GM21619 (cell line): ENCODE measurements around the gene TBK1.
"Not testable (repeated sequence)": the region's sequence is repeated elsewhere in the genome, so short reads cannot be mapped to it uniquely, and the experiment has no call there.

Source experiments
- ATAC-seq: cut with Tn5 transposase; IDR thresholded peaks from one replicate; pipeline ENCODE4 v1.9.1; 2021; ENCODE audit not compliant: unreplicated experiment

TBK1 gene

DNA sequence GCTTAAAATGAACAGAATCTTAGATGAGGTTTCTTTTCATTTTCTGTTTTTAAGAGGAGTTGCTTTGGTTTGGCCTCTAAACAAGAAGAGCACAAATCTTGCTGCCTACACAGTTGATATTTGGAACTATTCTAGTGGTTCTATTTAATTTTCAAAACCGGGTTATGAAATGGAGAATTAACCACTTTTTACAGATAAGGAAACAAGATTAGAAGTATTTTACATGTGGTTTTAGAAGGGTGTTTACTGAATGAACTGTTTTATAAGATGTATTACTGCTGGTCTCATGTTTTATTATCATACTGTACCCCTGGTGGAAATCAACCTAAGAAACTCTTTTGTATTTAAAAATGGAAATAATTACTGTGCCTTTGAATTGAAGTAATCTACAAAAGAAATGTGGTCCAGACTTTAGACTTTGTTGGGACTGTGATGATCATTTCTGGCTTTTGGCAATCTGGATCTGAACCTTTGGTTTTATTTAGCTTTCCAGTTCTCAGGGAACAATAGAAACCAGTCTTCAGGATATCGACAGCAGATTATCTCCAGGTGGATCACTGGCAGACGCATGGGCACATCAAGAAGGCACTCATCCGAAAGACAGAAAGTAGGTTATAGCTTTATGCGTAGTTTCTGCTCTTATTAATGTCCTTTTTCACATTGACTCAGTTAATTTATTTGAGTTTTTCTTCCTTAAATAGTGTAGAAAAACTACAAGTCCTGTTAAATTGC, 43.2 kb downstream of the TBK1 start:
- ATAC-seq, result no peak

DNA sequence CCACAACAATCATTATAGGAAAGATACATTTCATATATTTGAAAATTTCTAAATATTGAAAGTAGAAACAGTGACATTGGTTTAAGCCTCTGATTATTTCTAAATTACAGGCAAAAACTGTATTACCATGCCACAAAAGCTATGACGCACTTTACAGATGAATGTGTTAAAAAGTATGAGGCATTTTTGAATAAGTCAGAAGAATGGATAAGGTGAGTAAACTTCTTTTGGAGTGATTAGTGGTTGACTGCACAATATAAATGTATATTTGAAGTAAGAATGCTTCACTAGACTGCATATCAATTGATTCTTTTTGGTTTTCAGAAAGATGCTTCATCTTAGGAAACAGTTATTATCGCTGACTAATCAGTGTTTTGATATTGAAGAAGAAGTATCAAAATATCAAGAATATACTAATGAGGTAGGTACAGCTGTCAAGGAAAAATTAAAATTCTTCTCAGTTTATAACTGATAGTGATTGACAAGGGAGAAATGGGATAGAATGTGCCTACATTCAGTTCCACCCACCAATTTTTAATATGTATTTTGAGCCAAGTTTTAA, 45.0 kb downstream of the TBK1 start:
- no peak for ATAC-seq

DNA sequence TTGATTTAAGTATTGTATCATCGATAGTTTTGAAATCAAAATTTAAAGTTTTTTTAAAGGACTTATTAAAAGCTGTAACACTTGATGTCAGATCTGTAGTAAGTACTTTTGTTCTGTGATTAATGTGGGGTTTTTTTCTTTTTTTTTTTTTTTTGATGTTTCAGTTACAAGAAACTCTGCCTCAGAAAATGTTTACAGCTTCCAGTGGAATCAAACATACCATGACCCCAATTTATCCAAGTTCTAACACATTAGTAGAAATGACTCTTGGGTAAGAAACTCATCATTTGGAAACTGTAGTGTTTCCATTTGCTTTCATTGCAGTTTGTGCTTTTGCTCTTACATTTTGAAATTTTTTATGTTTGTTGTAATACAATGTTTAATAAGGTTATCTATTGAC, 45.6 kb downstream of the TBK1 start:
- ATAC-seq, result no peak

DNA sequence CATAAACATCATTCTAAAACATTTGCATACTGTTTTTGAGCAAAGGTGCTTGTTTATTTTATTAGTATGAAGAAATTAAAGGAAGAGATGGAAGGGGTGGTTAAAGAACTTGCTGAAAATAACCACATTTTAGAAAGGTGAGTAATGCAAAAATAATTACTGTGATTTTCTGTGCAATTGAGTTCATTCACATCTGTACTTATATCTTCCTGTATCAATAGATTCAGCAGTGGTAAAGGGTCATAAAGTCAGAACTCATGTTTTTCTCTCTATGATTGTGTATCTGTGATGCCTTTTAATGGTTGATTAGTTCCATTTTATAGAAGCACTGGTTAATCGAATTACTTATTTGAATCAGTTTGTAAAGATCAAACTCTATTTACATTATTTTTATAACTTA, 46.0 kb downstream of the TBK1 start:
- no peak for ATAC-seq

DNA sequence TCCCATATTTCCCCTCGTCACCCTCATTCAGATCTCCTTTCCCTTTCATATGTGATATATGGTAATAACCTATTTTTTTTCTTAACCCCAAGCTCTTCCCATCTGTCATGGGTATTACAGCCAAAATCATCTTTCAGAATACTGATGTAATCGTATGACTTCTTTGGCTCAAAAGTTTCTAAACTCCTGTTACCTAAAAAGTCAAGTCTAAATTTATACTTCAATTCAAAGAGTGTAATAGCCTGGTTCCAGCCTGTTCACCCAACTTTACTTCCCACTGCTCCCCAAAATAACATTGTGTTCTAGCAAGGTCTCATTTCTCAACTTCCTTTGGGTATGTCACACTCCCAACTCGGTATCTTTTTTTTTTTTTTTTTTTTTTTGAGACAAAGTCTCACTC, 48.5 kb downstream of the TBK1 start:
- no peak for ATAC-seq

DNA sequence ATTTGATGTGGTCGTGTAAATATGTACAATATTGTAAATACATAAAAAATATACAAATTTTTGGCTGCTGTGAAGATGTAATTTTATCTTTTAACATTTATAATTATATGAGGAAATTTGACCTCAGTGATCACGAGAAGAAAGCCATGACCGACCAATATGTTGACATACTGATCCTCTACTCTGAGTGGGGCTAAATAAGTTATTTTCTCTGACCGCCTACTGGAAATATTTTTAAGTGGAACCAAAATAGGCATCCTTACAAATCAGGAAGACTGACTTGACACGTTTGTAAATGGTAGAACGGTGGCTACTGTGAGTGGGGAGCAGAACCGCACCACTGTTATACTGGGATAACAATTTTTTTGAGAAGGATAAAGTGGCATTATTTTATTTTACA, 49.6 kb downstream of the TBK1 start:
- no peak for ATAC-seq

DNA sequence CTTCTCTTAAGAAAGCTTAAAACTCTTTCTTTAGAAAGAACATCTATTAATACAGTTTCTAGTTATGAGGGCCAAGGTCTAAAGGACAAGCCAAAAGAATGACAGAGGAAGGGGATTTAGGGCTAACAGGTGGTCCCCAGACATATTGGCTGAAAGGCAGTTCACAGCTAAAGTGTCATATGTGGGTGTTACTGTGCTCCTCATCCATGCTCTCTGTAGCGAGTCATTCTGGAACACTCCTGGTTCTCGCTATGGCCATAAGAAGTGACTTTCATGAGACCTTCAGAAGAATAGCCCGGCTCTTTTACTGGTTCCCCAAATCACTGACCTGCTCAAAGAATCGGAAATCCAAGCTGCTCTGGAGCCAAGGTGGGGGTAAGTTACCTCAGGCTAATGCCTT, 55.0 kb downstream of the TBK1 start:
- ATAC-seq, result no peak

DNA sequence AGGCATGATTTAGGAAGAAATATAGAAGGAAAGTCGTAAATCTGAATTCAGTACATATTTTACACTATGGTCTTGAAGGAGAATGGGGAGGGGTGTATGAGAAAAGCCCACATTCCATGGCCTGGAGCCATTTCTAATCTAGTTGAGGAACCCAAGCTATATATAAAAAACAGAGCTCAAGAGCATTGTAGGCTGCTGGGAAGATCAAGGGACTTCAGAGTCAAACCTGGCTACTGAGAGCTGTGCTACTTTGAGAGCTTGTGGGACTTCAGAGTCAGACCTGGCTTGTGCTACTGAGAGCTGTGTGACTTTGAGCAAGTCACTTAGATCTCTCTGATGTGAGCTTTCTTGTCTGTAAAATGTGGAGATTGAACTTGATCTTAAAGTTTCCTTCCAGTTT, 58.7 kb downstream of the TBK1 start:
- ATAC-seq, result no peak

DNA sequence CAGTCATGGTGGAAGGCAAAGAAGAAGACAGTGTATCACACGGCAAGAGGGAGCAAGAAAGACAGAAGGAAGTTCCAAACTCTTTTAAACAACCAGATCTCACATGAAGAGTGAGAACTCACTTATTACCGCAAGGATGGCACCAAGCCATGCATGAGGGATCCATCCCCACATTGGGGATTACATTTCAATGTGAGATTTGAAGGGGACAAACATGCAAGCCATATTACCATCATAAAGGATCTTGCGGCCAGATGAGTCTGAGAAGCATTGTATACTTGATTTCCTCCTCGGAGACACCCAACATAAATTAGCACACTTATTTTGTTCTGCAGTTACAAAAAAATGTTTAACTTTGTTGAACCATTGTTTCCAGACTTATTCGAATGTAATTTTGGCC, 66.5 kb downstream of the TBK1 start:
- ATAC-seq, result no peak

DNA sequence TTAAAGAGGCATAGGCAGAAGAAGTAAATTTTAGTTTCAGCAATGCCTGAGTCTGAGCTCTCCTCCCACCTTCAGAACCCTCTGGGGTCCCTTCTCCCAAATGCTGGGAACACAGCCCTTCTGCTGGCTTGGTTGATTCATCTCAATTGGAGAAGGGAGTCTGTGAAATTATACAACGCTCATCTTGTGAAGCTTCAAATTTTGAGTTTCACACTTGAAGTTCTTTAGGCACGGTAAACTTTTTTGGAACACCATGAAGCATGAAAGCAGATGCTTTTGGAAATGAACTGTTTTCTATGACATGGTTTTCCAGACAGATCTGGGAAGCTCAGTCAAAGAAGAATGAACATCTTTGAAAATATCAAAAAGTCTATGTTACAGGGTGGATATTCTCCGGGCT, 69.9 kb downstream of the TBK1 start:
- no peak for ATAC-seq

DNA sequence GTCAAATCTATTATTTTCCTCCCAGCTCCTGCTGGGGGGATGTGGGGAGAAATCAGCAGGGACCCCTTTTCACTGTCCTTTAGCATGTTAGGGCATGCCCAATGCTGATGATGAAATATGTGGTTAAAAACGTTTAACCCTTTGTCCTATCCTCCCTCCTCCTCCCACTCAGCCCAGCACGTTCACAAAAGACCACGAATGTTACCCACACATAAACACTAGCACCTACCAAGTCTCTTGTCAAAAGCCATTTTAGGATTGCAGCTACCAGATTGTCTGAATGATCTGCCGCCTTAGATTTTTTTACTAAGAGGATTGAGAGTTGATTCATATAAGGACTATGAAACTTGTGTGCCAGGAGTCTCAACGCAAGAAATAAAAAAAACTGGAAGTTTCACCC, 70.4 kb downstream of the TBK1 start:
- no peak for ATAC-seq

DNA sequence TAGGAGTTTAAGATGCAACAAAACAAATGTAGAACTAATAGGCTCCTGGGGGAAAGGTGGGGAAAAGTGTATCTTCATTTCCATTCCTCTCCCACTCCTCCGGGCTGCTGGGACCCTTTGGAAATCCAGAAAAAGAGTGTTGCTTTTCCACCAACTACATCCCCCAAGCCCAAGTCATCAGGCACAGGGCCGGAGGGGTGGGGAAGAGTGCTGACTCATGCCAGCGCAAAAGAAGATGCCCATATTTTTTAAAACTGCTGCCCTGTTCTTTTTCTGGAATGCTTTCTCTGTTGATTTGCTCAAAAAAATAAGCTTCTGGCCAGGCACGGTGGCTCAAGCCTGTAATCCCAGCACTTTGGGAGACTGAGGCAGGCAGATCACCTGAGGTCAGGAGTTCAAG, 70.9 kb downstream of the TBK1 start:
- no peak for ATAC-seq

DNA sequence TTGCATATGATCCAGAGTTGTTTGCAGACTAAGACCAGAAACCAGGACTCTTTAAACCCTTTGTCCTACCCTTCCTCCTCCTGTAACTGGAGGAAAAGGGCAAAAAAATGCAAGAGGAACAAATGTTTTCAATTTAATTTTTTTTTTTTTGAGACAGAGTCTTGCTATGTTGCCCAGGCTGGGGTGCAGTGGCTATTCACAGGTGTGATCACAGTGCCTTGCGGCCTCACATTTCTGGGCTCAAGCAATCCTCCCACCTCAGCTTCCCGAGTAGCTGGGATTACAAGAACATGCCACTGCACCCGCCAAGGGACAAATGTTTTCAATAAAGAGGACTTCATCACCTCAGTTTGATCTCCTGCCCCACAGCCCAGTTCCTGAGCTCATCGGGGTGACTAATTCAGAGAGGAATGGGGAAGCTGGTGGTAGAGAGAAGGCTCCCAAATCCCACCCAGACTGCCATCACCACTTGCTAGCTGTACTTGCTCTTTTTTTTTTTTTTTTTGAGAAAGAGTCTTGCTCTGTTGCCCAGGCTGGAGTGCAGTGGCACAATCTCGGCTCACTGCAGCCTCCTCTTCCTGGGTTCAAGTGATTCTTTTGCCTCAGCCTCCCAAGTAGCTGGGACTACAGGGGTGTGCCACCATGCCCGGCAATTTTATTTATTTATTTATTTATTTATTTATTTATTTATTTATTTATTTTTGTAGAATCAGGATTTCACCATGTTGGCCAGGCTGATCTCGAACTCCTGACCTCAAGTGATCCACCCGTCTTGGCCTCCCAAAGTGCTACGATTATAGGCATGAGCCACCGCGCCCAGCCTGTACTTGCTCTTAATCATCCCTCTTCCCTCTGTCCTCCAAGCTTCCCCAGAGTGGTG, 71.9 kb downstream of the TBK1 start:
- ATAC-seq, result not testable (repeated sequence)

DNA sequence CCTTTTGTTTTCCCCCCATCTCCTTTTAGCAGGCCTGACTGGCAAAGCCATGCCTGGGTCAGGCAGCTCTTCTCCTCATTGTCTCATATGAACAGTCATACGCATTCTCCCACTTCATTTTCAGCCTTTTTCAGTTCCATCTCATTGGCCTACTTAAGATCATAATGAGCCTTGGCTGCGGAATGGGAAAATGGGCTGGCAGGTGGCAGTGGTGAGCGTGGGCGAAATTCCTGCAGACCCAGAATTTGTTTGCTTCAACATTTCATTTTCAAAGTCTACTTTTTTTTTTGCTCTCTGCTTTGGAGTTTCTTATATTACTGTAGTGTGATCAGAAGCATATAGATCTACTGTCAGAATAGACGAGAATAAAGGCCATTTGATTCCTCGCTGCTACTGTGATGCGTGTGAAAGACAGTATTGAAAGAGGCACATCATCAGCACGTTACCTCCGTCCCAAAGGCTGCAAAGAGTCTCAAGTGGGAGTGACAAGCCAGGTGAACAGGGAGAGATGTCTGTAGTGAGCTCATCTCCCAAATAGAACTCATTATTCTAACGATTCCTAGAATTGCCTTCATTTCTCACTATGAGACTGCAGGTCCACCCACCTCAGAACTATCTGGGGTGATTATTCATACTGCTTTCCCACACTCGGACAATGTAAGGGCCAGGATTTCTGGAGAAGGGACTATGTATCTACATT, 73.7 kb downstream of the TBK1 start:
- no peak for ATAC-seq

DNA sequence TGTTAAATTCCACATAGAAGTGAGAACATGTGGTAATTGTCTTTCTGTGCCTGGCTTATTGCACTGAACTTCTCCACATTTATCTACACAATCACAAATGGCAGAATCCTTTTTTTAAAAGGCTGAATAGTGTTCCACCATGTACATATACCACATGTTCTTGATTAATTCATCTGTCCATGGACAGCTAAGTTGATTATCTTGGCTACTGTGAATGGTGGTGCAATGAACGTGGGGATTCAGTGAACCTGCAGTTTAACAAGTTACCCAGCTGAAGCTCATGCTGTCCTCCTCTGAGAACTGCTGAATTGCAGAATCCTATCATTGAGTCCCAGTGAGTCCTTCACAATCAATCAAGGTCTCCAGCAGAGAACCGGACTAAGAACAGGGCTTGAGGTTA, 74.9 kb downstream of the TBK1 start:
- ATAC-seq, result no peak

DNA sequence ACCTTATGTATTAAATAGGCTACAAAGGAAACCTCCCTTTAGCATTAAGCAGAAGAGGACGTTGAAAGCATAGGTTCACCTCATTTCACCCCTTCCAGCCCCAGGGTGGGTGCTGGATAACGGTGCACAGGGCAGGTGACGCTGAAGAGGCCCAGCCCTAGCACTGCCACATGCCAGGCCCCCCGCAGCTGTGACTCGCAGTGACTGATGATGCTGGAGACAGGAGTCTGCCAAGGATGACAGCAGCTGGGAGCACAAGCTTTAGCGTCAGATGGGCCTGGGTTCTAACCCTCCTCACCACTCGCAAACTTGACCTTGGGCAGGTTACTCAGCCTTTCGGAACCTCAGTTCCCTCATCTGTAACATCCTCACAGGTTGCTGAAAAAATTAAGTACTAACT, 76.7 kb downstream of the TBK1 start:
- ATAC-seq, result no peak

DNA sequence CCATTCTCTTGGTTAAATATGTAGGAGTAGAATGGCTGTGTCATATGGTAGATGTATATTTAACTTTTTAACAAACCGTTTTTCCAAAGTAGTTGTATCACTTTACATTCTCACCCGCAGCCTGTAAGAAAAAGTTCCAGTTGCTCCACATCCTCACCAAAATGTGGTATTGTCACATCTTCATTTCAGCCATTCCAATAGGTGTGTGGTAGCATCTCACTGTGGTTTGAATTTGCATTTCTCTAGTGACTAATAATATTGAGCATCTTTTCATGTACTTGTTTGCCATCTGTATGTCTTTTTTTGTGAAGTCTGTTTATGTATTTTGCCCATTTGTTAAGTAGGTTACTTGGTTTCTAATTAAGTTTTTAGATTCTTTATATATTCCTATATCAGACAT, 78.6 kb downstream of the TBK1 start:
- ATAC-seq, result no peak

DNA sequence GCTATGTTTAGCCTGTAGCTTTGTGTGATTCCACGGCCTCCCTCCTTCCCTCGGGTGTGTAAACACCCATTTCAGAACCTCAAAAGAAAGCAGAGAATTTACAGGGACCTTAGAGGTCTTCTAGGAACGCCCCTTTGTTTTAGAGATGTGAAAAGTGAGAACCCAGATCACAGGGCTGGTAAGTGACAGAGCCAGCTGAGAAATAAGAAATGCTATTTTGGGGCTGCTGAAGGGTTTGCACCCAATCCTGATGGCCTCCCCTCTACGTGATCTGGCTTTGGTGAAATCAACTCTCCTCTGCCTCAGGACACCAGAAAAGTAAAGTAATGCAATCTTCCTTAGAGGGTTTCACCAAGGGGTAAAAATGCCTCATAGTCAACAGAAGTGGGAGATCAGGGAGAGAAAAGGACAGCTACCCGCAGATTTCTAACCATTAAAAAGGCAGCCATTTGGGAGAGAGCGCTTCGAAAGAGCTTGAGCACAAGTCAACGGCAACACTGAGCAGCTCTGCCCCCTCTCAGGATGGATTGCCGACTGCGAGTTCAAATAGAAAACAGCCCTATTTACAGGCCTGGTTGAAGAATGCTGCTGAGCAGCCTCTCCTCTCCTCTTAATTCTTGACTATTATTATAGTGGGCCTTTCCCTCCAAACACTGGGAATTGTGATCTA, 79.9 kb downstream of the TBK1 start:
- no peak for ATAC-seq

DNA sequence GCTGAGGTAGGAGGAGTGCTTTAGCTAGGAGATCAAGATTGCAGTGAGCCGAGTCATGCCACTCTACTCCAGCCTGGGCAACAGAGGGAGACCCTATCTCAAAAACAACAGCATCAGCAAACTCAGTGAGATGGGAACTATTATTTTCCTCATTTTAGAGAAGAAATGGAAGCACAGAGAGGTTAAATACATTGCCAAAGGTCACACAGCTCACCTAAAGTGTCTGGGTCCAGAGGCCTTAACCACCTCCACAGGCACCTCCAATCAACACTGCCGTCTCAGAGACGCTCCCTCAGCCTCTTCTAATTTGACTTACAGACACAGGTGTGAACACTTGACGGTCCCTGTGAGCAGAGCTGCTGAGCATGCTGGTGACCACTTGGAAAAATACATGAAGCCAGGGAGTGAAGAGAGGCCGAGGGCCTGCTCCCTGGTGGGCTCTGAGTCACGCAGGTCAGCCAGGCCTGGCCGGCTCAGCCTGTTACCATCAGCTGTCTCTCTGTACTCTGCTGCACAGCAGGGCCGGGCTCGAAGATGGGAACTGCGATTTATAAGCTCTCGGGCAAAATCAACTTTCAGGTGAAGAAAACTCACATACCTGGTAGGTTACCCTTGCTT, 80.9 kb downstream of the TBK1 start:
- ATAC-seq, result no peak

DNA sequence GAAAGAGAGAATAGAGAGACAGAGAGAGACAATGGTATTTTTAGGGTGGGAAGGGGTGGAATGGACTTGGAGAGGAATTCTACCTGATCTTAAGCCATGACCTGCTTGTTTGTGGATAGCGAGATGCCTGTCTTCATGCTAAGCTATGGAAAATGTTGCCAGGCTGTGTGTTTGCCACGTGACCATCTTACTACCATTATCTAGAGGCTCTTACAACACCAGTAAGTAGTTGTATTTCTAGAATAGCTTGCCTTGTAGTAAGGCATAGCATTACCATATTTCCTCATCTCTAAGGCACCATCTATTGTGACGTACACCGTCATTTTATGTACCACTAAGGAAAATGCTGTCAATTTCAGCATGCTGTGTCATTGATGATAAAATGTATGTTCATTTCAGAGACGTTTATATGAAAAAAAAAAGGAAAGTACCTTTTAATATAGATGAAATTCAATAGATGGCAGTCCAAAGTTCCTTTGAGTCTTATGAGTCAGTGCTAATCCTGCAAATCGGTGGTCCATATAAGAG, 82.8 kb downstream of the TBK1 start:
- ATAC-seq, result no peak
